GM21786 (cell line): ENCODE measurements around the gene FZR1.
A peak's percentile ranks its signal among the peaks of the same experiment; 100 is the strongest.
"Not testable (repeated sequence)": the region's sequence is repeated elsewhere in the genome, so short reads cannot be mapped to it uniquely, and the experiment has no call there.

Source experiments
- ATAC-seq: cut with Tn5 transposase; IDR thresholded peaks from one replicate; pipeline ENCODE4 v1.9.1; 2021; ENCODE audit not compliant: unreplicated experiment

FZR1 gene

DNA sequence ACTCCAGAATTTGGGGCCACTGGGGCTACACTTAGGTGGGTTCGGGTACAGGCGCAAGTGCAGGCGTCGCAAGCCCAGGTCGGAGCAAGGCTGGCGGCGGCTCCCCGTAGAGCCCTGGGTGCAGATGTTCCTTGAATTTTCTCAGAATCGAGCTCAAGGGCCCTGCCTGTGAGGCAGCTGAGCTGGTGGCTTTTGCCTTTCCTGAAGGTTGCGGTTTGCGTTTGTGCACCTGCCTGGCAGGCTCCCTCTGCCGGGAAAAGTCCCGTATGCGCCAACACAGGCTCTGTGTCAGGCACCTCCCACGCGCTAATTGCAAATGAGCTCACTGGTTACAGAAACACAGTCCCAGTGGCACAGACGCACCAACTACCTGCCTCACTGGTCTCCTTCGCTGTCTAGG is 11.6 kb upstream of the FZR1 start:
- ATAC-seq = no peak

DNA sequence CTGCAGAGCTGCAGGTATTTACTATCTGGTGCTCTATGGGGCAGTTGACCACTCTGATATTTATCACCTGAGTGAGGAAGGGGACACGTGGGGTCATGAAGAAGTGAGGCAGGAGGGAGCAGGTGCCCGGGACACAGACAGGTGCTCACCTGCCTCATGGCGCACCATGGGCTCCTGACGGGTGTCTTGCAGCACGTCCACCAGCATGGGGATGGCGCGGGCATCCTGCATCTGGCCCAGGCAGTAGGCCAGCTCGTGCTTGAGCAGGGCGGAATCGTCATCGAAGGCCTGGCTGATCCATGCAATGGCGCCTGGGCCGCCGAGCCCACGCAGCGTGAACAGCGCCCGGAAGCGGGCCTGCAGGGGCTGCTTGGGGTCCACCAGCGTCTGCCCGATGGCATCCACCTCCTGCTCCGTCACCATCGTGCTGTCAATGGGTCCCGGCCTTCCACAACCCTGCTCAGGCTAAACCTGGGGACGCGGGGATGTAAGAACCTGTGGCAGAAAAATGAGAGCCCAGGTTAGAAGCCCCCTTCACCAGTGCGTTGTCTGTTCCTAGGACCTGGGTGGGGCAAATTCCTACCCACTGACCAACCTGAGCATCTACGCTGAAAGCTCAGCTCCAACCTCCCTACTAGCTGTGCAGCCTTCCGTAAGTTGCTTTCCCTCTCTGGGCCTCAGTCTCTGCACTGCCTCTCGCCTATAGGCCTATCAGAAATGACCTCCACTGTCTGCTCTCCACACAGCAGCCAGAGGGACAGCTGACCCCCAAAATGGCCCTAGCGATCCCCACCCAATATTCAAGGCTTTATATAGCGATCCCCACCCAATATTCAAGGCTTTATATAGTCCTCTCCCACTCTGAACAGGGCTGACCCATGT is 9.5 kb upstream of the FZR1 start:
- ATAC-seq = no peak

DNA sequence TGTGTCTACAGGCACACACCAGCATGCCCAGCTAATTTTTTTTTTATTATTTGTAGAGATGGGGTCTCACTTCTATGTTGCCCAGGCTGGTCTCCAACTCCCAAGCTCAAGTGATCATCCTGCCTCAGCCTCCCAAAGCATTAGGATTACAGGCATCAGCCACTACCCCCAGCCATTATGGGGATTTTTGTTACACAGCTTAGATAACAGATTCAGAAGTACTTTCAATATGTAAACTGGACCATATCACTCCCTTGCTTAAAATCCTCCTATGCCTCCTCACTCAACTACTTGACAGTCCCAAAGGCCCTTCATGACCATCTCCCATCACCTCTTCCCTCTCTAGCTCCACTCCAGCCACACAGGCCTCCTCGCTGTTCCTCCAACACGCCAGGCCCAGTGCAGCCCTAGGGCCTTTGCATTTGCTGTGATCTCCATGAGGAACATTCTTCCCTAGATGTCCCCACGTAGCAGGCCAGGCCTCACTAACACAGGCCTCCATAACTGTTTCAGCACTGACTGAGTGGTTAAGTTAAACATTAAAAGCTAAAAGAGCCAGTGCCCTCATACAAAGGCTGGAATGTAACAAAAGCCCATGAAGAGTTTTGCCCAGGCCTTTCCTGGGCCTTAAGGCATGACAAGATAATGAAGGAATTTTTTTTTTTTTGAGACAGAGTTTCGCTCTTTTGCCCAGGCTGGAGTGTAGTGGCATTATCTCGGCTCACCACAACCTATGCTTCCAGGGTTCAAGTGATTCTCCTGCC is 8.2 kb upstream of the FZR1 start:
- no peak for ATAC-seq

- ATAC-seq = no peak
These were observed 6.2 kb upstream of the FZR1 start for GRCh38 chr19:3499738-3500428.

- ATAC-seq = peak; percentile 80
These were observed 5.5 kb upstream of the FZR1 start, which contains the start of gene DOHH for GRCh38 chr19:3500429-3501101. DOHH (minus strand) TSS chr19:3500674; CDS start chr19:3496814, 3,860 bp downstream.

- no peak for ATAC-seq
These were observed 4.3 kb upstream of the FZR1 start for GRCh38 chr19:3501780-3502179.

GRCh38 chr19:3503036-3503572 is 3.0 kb upstream of the FZR1 start:
- no peak for ATAC-seq

- ATAC-seq = no peak
These were observed 1.4 kb upstream of the FZR1 start for GRCh38 chr19:3504735-3505134.

- ATAC-seq = no peak
These were observed 551 bp downstream of the FZR1 start for GRCh38 chr19:3506384-3507340.

DNA sequence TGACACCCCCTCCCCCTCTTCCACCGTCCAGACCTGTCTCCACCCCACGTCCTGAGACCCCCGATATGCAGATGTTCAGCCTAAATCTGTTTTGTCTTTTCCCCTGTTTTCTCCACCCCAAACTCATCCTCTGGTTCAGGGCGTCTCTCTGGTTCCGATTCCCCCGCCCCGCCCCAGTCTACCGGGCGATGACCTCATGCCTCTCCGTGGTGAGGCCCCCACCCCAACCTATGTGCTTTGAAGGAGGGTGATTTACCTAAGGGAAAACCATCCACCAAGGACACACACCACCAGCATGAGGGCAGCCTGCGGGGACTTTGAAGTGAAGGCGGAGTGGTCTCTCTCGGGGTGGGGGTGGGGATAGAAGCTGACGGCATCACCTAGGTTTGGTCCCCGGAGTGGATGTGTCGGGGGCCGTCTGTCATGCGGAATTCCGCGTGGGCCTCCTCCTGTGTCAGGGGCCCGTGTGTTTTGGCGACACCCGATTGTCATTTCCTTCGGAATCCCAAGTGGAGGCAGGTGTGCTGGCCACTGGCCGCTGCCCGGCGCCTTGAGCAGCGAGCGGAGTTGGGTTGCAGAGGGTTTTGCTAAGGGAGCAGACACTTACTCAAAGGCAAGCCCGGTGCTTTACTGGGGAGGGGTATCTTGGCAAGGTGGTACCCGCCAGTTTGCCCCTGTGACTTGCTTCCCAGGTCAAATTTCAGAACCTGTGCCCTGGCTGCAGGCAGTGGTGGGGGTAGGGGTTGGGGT is 1.4 kb downstream of the FZR1 start:
- no peak for ATAC-seq

GRCh38 chr19:3508121-3508661 is 2.1 kb downstream of the FZR1 start:
- ATAC-seq = not testable (repeated sequence)

- ATAC-seq = no peak
These were observed 2.8 kb downstream of the FZR1 start for GRCh38 chr19:3508771-3509535.

DNA sequence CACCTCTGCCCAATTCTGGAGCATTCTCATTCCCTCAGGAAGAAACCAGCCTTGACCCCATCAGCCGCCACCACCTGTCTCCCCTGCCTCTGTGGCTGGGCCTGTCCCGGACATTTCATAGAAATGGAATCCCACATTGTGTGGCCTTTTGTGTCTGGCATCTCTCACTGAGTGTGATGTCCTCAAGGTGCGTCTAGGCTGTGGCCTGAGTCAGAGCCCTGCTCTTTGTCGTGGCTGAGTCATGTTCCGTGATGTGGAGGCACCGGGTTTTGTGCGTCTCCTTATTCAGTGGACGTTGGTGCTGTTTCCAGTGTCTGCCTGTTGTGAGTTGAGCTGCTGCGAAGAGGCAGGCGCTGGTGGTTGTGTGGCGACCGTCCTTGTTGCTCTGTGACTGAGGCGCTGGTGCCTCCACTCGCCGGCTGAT is 3.5 kb downstream of the FZR1 start:
- no peak for ATAC-seq

DNA sequence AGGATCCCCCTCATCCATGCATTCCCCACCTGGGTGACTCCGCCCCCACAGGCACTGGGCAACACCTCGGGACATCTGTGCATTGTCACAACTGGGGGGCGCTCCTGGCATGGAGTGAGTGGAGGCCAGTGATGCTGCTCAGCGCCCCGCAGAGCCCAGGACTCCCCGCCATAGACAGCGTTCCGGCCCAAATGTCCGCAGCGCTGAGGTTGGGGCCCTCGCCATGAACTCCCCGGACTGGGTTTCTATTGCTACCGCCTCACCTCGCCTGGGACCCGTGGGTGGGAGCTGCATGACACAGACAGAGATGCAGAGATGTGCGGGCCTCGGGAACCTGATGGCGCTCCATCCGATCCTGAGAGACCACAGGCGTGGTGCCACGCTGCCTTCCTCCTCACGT is 4.6 kb downstream of the FZR1 start:
- no peak for ATAC-seq

DNA sequence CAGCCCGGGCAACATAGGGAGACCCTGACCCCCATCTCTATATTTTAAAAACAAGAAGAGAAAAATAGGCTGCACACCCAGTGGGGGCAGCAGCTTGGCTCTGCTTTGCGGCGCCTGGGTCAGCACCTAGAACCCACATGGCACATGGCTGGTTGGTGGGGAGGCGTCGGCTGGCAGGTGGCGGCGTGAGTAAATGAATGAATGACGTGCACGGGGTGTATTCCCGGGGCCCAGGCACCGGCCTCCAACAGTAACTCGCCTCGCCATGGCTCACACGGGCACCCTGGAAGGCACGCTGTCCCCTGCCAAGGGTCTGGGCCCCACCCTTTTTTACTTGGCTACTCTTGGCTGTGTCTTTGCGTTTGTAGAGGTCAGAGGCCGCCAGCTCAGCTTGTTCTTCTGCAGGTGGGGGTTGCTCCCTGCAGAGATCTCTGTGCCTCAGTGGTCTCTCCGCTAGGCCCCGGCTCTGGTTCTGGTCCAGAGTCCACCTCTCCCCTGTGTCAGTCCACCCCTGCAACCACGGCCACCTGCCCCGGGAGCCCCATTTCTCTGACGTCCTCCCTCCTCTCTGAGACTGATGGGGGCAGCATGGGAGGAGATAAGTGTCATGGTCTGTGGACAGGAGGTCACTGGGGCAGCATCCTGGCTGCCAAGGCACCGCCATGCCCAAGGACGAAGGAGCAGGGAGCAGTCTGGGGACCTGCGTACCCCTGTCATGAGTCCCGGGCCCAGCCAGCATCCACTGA is 5.6 kb downstream of the FZR1 start:
- no peak for ATAC-seq

GRCh38 chr19:3512562-3513228 is 6.6 kb downstream of the FZR1 start:
- ATAC-seq = no peak
